SK-N-SH (cell line): ENCODE measurements around the gene MEF2C.

Experiments
- FOXM1 ChIP-seq: IDR thresholded peaks from 2 replicates; pipeline ENCODE4 v1.4.0; 2012; ENCODE audit warnings: low read depth, mild to moderate bottlenecking
- JUND ChIP-seq: IDR thresholded peaks from 2 replicates; pipeline ENCODE4 v1.4.0; 2012
- MEF2A ChIP-seq: IDR thresholded peaks from 2 replicates; pipeline ENCODE4 v1.4.0; 2012; ENCODE audit warnings: low read depth, borderline replicate concordance
- REST ChIP-seq: IDR thresholded peaks from 2 replicates; pipeline ENCODE4 v1.6.1; 2012; ENCODE audit warnings: mild to moderate bottlenecking, low read depth, low read length, moderate library complexity
- SIN3A ChIP-seq: IDR thresholded peaks from 2 replicates; pipeline ENCODE4 v1.6.1; 2012; ENCODE audit warnings: low read depth, mild to moderate bottlenecking, low read length, moderate library complexity, borderline replicate concordance

GRCh38 chr5:88867638-88868037, 15.3 kb downstream of the MEF2C start:
- TF ChIP-seq SIN3A: no peak
- no peak for TF ChIP-seq FOXM1
- no peak for TF ChIP-seq MEF2A
- no peak for TF ChIP-seq JUND
- no peak for TF ChIP-seq REST
